GM18507 (cell line): ENCODE data around the gene ABI2.
A peak's percentile ranks its signal among the peaks of the same experiment; 100 is the strongest.
"Not testable (repeated sequence)": the region's sequence is repeated elsewhere in the genome, so short reads cannot be mapped to it uniquely, and the experiment has no call there.

Experiments
- DNase-seq: peaks from one replicate; pipeline ENCODE4 v3.0.0; 2011; ENCODE audit warnings: low read depth; ENCODE audit not compliant: insufficient read length; ENCODE audit errors: extremely low spot score
- FAIRE-seq: peaks from 2 replicates; lab custom pipeline; 2011; peaks lifted over from hg19 to GRCh38; lab: Jason Lieb, UNC

The ABI2 gene

GRCh38 chr2:203352604-203353255 is 24.5 kb downstream of the ABI2 start:
- no peak for FAIRE-seq
- DNase-seq = no peak

GRCh38 chr2:203354966-203355365 is 26.8 kb downstream of the ABI2 start:
- FAIRE-seq = no peak
- DNase-seq = no peak

GRCh38 chr2:203359450-203359849 is 31.3 kb downstream of the ABI2 start:
- FAIRE-seq (no peak), DNase-seq (no peak)

- peak; percentile 54 for FAIRE-seq
- no peak for DNase-seq
Measured at GRCh38 chr2:203360833-203361430, 32.7 kb downstream of the ABI2 start.

GRCh38 chr2:203361495-203361894 is 33.3 kb downstream of the ABI2 start:
- no peak for FAIRE-seq

GRCh38 chr2:203361922-203362321 is 33.7 kb downstream of the ABI2 start:
- DNase-seq = no peak
- no peak for FAIRE-seq

More at GRCh38 chr2:203361495-203361894, 33.3 kb downstream of the ABI2 start:
- no peak for DNase-seq

- no peak for DNase-seq
Measured at GRCh38 chr2:203366639-203367466, 38.7 kb downstream of the ABI2 start.

GRCh38 chr2:203372706-203373105 is 44.5 kb downstream of the ABI2 start:
- not testable (repeated sequence) for FAIRE-seq, DNase-seq

More at GRCh38 chr2:203366639-203367466, 38.7 kb downstream of the ABI2 start:
- no peak for FAIRE-seq

- no peak for FAIRE-seq
Measured at GRCh38 chr2:203376173-203376572, 48.0 kb downstream of the ABI2 start.

GRCh38 chr2:203379156-203379555 is 51.0 kb downstream of the ABI2 start:
- FAIRE-seq (no peak), DNase-seq (no peak)

More at GRCh38 chr2:203376173-203376572, 48.0 kb downstream of the ABI2 start:
- no peak for DNase-seq

- no peak for FAIRE-seq
- DNase-seq = no peak
Measured at GRCh38 chr2:203383038-203383437, 54.8 kb downstream of the ABI2 start.

- DNase-seq, FAIRE-seq: not testable (repeated sequence)
Measured at GRCh38 chr2:203388153-203388552, 60.0 kb downstream of the ABI2 start.

GRCh38 chr2:203394519-203395227 is 66.5 kb downstream of the ABI2 start:
- DNase-seq (no peak), FAIRE-seq (no peak)

GRCh38 chr2:203395858-203396257 is 67.7 kb downstream of the ABI2 start:
- DNase-seq (no peak), FAIRE-seq (no peak)

- FAIRE-seq (peak; percentile 35), DNase-seq (no peak)
Measured at GRCh38 chr2:203396667-203397066, 68.5 kb downstream of the ABI2 start.

- FAIRE-seq = peak; percentile 44
- DNase-seq = no peak
Measured at GRCh38 chr2:203399031-203399430, 70.8 kb downstream of the ABI2 start.

GRCh38 chr2:203400805-203401585 is 72.8 kb downstream of the ABI2 start:
- DNase-seq (no peak), FAIRE-seq (no peak)

- DNase-seq (no peak), FAIRE-seq (no peak)
Measured at GRCh38 chr2:203404996-203405395, 76.8 kb downstream of the ABI2 start.

GRCh38 chr2:203407496-203407895 is 79.3 kb downstream of the ABI2 start:
- FAIRE-seq = peak; percentile 9
- DNase-seq = no peak
